Thyroid gland (tissue), 4 donors: ENCODE results near the gene MOG.

Source experiments
- POLR2A ChIP-seq, 2 donors: fragments of 450-650 bp; IDR thresholded peaks; one replicate each; pipeline ENCODE4 v1.6.1; 2017; ENCODE audit warnings: antibody characterized with exemption in 2 of 2, mild to moderate bottlenecking in 2 of 2, moderate library complexity in 1 of 2
- TF ChIP-seq, protein P1 (sequence below), 6 experiments: fragments of 200-600 bp in 3 of 6; fragments of 450-650 bp in 3 of 6; sonication (generic) in 3 of 6; IDR thresholded peaks; one replicate each; pipeline ENCODE4 v1.5.1; 2016 to 2019; ENCODE audit warnings: antibody characterized with exemption in 6 of 6, mild to moderate bottlenecking in 2 of 6, inconsistent platforms in 1 of 6, moderate library complexity in 1 of 6

DNA sequence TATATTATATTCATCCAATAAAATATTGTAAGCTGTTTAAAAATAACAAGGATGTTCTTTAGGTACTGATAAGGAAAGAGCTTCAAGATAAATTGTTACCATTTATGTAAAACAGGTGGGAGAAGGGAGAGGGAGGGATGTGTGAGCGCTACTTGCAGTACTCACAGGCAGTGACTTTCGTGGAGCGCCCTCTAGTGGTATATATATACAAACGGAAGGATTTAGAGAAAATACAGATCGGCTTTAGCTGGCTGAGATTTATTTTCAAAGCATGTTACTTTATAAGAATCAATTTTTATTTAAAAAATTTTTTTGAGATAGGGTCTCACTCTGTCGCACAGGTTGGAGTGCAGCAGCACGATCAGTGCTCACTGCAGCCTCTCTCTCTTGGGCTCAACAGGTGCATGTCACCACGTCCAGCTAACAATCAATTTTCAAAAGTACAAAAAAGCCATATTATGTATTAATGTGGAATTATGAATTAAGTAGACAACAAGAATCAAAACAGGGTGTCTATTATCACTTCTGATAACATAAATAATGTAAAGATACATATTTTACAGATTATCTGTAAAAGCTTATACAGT lies 3.3 kb upstream of the MOG start:
- TF ChIP-seq, protein P1, sequence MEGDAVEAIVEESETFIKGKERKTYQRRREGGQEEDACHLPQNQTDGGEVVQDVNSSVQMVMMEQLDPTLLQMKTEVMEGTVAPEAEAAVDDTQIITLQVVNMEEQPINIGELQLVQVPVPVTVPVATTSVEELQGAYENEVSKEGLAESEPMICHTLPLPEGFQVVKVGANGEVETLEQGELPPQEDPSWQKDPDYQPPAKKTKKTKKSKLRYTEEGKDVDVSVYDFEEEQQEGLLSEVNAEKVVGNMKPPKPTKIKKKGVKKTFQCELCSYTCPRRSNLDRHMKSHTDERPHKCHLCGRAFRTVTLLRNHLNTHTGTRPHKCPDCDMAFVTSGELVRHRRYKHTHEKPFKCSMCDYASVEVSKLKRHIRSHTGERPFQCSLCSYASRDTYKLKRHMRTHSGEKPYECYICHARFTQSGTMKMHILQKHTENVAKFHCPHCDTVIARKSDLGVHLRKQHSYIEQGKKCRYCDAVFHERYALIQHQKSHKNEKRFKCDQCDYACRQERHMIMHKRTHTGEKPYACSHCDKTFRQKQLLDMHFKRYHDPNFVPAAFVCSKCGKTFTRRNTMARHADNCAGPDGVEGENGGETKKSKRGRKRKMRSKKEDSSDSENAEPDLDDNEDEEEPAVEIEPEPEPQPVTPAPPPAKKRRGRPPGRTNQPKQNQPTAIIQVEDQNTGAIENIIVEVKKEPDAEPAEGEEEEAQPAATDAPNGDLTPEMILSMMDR (IDR thresholded peaks at IDR 0.05): peak; percentile 44 to 83 (median 54)
- TF ChIP-seq POLR2A (IDR thresholded peaks at IDR 0.05): no peak
